ENCODE data around the gene TBC1D16. TPM values are rescaled to one million over a fixed set of nuclear protein-coding genes. Genes with fewer than 3 reads are reported as not detected.

Gene TBC1D16
- total RNA-seq, 2 experiments from 2014 or later = 0.38 to 0.74 TPM

- no peaks in the 10 kb centered on the region for H3K4me1 ChIP-seq (ENCODE audit: insufficient read depth, low read length, poor library complexity, severe bottlenecking)
- H3K9me2 ChIP-seq (ENCODE audit: insufficient read depth, low read length) = no peaks in the 10 kb centered on the region
- H3K4me2 ChIP-seq (ENCODE audit: low read length) = no peak overlapping the region
- H3K27ac ChIP-seq (ENCODE audit: low read depth, low read length, poor library complexity, severe bottlenecking) = no peak overlapping the region
- BruUV-seq (replicated peaks) = no TSS peak
- no peak overlapping the region for H2AFZ ChIP-seq (ENCODE audit: low read length)
- no peak for TF ChIP-seq CTCF (conservative IDR thresholded peaks at IDR 0.05; ENCODE audit: low read length)
- TF ChIP-seq EZH2phosphoT487 (IDR thresholded peaks at IDR 0.05; ENCODE audit: borderline replicate concordance, low read depth, low read length) = no peak
- DNase-seq (ENCODE audit: low spot score) = no peak
- no peaks in the 10 kb centered on the region for H4K20me1 ChIP-seq (ENCODE audit: insufficient read depth, low read length)
- CTCF ChIA-PET (ENCODE audit: unreplicated experiment) = no interaction called here
- H3K4me3 ChIP-seq (ENCODE audit: low read depth, low read length, poor library complexity, severe bottlenecking) = no peak overlapping the region
- H3K36me3 ChIP-seq (ENCODE audit: insufficient read depth, low read length) = no peaks in the 10 kb centered on the region
- no peaks in the 10 kb centered on the region for H3K79me2 ChIP-seq (ENCODE audit: insufficient read depth, low read depth, low read length)
- POLR2A ChIA-PET = no interaction called here
- intact Hi-C loops (cut with micrococcal nuclease; ENCODE audit: unreplicated experiment) = no loop called here
- H3K9me3 ChIP-seq (ENCODE audit: low read length) = no peaks in the 10 kb centered on the region
Observed at GRCh38 chr17:79944821-79945391, 90.8 kb downstream of the TBC1D16 start.

- Histone ChIP-seq H3K79me2 (ENCODE audit: insufficient read depth, low read depth, low read length) (no peaks in the 10 kb centered on the region), H3K4me3 (ENCODE audit: low read depth, low read length, poor library complexity, severe bottlenecking) (no peak overlapping the region), H4K20me1 (ENCODE audit: insufficient read depth, low read length) (no peaks in the 10 kb centered on the region), H3K4me2 (ENCODE audit: low read length) (no peak overlapping the region), H2AFZ (ENCODE audit: low read length) (no peak overlapping the region), H3K36me3 (ENCODE audit: insufficient read depth, low read length) (no peaks in the 10 kb centered on the region), H3K9me3 (ENCODE audit: low read length) (no peaks in the 10 kb centered on the region), H3K4me1 (ENCODE audit: insufficient read depth, low read length, poor library complexity, severe bottlenecking) (no peaks in the 10 kb centered on the region), H3K27ac (ENCODE audit: low read depth, low read length, poor library complexity, severe bottlenecking) (no peak overlapping the region), H3K9me2 (ENCODE audit: insufficient read depth, low read length) (no peaks in the 10 kb centered on the region)
- ChIA-PET CTCF (ENCODE audit: unreplicated experiment) (no interaction called here), POLR2A (no interaction called here)
- TF ChIP-seq EZH2phosphoT487 (IDR thresholded peaks at IDR 0.05; ENCODE audit: borderline replicate concordance, low read depth, low read length) (no peak), CTCF (conservative IDR thresholded peaks at IDR 0.05; ENCODE audit: low read length) (no peak)
- DNase-seq (ENCODE audit: low spot score) = no peak
- intact Hi-C loops (cut with micrococcal nuclease; ENCODE audit: unreplicated experiment) = no loop called here
- no TSS peak for BruUV-seq (replicated peaks)
Observed at GRCh38 chr17:79944251-79944812, 91.3 kb downstream of the TBC1D16 start.

Data from OCI-LY7 (cell line).